Smooth muscle cell (in vitro differentiated cells): ENCODE measurements around the gene DLGAP1. TPM values are rescaled to one million over a fixed set of nuclear protein-coding genes. Genes with fewer than 3 reads are reported as not detected.

ENCODE experiments used
- DNase-seq: peaks from one replicate; lab custom pipeline; 2025; ENCODE audit not compliant: unreplicated experiment; lab: John Stamatoyannopoulos, UW
- H2AFZ ChIP-seq: fragments of 200-600 bp; sonication (generic); 2 replicates; pipeline ENCODE4 v1.6.0; 2016; ENCODE audit warnings: antibody characterized with exemption, low read depth, mild to moderate bottlenecking
- H3F3A ChIP-seq: fragments of 200-600 bp; sonication (generic); 2 replicates; pipeline ENCODE4 v1.6.0; 2017; ENCODE audit warnings: antibody characterized with exemption, low read depth
- H3K27ac ChIP-seq: fragments of 200-600 bp; sonication (generic); 2 replicates; pipeline ENCODE4 v1.5.1; 2016; ENCODE audit warnings: low read depth, mild to moderate bottlenecking
- H3K27me3 ChIP-seq: fragments of 200-600 bp; sonication (generic); 2 replicates; pipeline ENCODE4 v1.6.1; 2016; ENCODE audit warnings: low read depth, mild to moderate bottlenecking
- H3K36me3 ChIP-seq: fragments of 200-600 bp; sonication (generic); 2 replicates; pipeline ENCODE4 v1.5.1; 2016; ENCODE audit warnings: low read depth
- H3K4me1 ChIP-seq: fragments of 200-600 bp; sonication (generic); 2 replicates; pipeline ENCODE4 v1.5.1; 2016; ENCODE audit warnings: low read depth
- H3K4me2 ChIP-seq: fragments of 200-600 bp; sonication (generic); 2 replicates; pipeline ENCODE4 v1.6.0; 2016; ENCODE audit warnings: mild to moderate bottlenecking
- H3K4me3 ChIP-seq: fragments of 200-600 bp; sonication (generic); 2 replicates; pipeline ENCODE4 v1.5.1; 2016; ENCODE audit warnings: mild to moderate bottlenecking
- H3K79me2 ChIP-seq: fragments of 200-600 bp; sonication (generic); 2 replicates; pipeline ENCODE4 v1.6.0; 2016; ENCODE audit warnings: low read depth, mild to moderate bottlenecking
- H3K9ac ChIP-seq: fragments of 200-600 bp; sonication (generic); 2 replicates; pipeline ENCODE4 v1.6.0; 2016; ENCODE audit warnings: low read depth
- H3K9me3 ChIP-seq: fragments of 200-600 bp; sonication (generic); replicated peaks from 2 replicates; pipeline ENCODE4 v1.5.1; 2016; ENCODE audit warnings: low read depth
- H4K20me1 ChIP-seq: fragments of 200-600 bp; sonication (generic); 2 replicates; pipeline ENCODE4 v1.6.0; 2016; ENCODE audit warnings: low read depth
- CTCF ChIP-seq: fragments of 200-600 bp; sonication (generic); IDR thresholded peaks from 2 replicates; pipeline ENCODE4 v1.5.1; 2017; ENCODE audit warnings: borderline replicate concordance, mild to moderate bottlenecking, antibody characterized with exemption; ENCODE audit not compliant: insufficient read depth, poor library complexity, severe bottlenecking
- WGBS: methylation state at CpG from one replicate; pipeline ENCODE4 v1.1.7; 2016; ENCODE audit warnings: low lambda C conversion rate; 5-methylcytosine and 5-hydroxymethylcytosine counted together
- polyA plus RNA-seq: library from polyadenylated mRNA; unstranded; fragments of >200 nt; fragmentation: Nextera tagmentation; extraction: Ambion mirVana; gene quantifications from 2 replicates; pipeline ENCODE4 v1.2.1, GENCODE V29; 2016
- total RNA-seq: library from RNA; depleted of rRNA; stranded (reverse); fragments of >200 nt; gene quantifications from 2 replicates; pipeline ENCODE4 v1.2.3, GENCODE V29; 2014

DLGAP1 gene
- total and polyA plus RNA-seq, 2 experiments from 2014 or later = 2.6 to 11.3 TPM

GRCh38 chr18:4353853-4354418 is 101.2 kb downstream of the DLGAP1 start:
- 60% methylated on average over 9 of the region's 9 CpGs for WGBS
- Histone ChIP-seq H3K27me3 (no peaks in the 10 kb centered on the region), H3K9me3 (no peaks in the 10 kb centered on the region), H2AFZ (no peak overlapping the region), H3K27ac (no peak overlapping the region), H3K4me3 (no peak overlapping the region), H3K4me1 (peaks cover 21% of the 10 kb centered on the region), H3K9ac (no peak overlapping the region), H4K20me1 (no peaks in the 10 kb centered on the region), H3K36me3 (no peaks in the 10 kb centered on the region), H3K4me2 (no peak overlapping the region), H3F3A (no peaks in the 10 kb centered on the region), H3K79me2 (no peaks in the 10 kb centered on the region)
- no peak for TF ChIP-seq CTCF
- no peak for DNase-seq

- H3K9ac ChIP-seq = no peak overlapping the region
- H4K20me1 ChIP-seq = no peaks in the 10 kb centered on the region
- peaks cover 16% of the 10 kb centered on the region for H3K4me1 ChIP-seq
- H3K27ac ChIP-seq = no peak overlapping the region
- no peaks in the 10 kb centered on the region for H3K9me3 ChIP-seq
- no peaks in the 10 kb centered on the region for H3K27me3 ChIP-seq
- no peaks in the 10 kb centered on the region for H3K36me3 ChIP-seq
- no peaks in the 10 kb centered on the region for H3K79me2 ChIP-seq
- H2AFZ ChIP-seq = no peak overlapping the region
- H3K4me3 ChIP-seq = no peak overlapping the region
- DNase-seq = no peak
- H3F3A ChIP-seq = no peaks in the 10 kb centered on the region
- 56% methylated on average over 15 of the region's 15 CpGs for WGBS
- no peak for TF ChIP-seq CTCF
- peak overlapping the region; percentile 55 for H3K4me2 ChIP-seq
Measured at GRCh38 chr18:4352746-4353551, 102.2 kb downstream of the DLGAP1 start.

- no peak for TF ChIP-seq CTCF
- Histone ChIP-seq H3K79me2 (no peaks in the 10 kb centered on the region), H3K36me3 (no peaks in the 10 kb centered on the region), H3K4me1 (peaks cover 25% of the 10 kb centered on the region), H3K9ac (no peak overlapping the region), H2AFZ (no peak overlapping the region), H4K20me1 (no peaks in the 10 kb centered on the region), H3K4me2 (no peak overlapping the region), H3F3A (no peaks in the 10 kb centered on the region), H3K27me3 (no peaks in the 10 kb centered on the region), H3K9me3 (no peaks in the 10 kb centered on the region), H3K27ac (no peak overlapping the region), H3K4me3 (no peak overlapping the region)
- DNase-seq = no peak
- WGBS = 88% methylated on average over 2 of the region's 2 CpGs
Measured at GRCh38 chr18:4351005-4351404, 104.1 kb downstream of the DLGAP1 start.
